ACC112 (cell line): Measurements from ENCODE around the gene DGLUCY.

Source experiments
- H2AFZ ChIP-seq: fragments of 200-600 bp; sonication (generic); one replicate; pipeline ENCODE4 v1.6.0; 2017; ENCODE audit warnings: antibody characterized with exemption, low read length; ENCODE audit not compliant: unreplicated experiment
- H3K27ac ChIP-seq: fragments of 200-600 bp; sonication (generic); 2 replicates; pipeline ENCODE4 v1.5.1; 2014; ENCODE audit warnings: low read depth, mild to moderate bottlenecking, antibody characterized with exemption, low read length, moderate library complexity
- H3K27me3 ChIP-seq: fragments of 200-600 bp; sonication (generic); 2 replicates; pipeline ENCODE4 v1.6.1; 2014; ENCODE audit warnings: mild to moderate bottlenecking, antibody characterized with exemption, low read length, moderate library complexity, mixed read lengths; ENCODE audit not compliant: insufficient read depth
- H3K36me3 ChIP-seq: fragments of 200-600 bp; sonication (generic); 2 replicates; pipeline ENCODE4 v1.6.1; 2016; ENCODE audit warnings: mild to moderate bottlenecking, antibody characterized with exemption, low read length, moderate library complexity, mixed read lengths; ENCODE audit not compliant: insufficient read depth
- H3K4me1 ChIP-seq: fragments of 200-600 bp; sonication (generic); one replicate; pipeline ENCODE4 v1.6.1; 2016; ENCODE audit warnings: low read length, mixed read lengths; ENCODE audit not compliant: insufficient read depth, unreplicated experiment, control insufficient read depth
- H3K4me3 ChIP-seq: fragments of 200-600 bp; sonication (generic); 2 replicates; pipeline ENCODE4 v1.5.1; 2014; ENCODE audit warnings: mild to moderate bottlenecking, low read depth, low read length
- H3K79me2 ChIP-seq: fragments of 200-600 bp; sonication (generic); one replicate; pipeline ENCODE4 v1.6.0; 2016; ENCODE audit warnings: low read length; ENCODE audit not compliant: control insufficient read depth, unreplicated experiment, insufficient read depth

DGLUCY gene

GRCh38 chr14:91138511-91139359 is 24.9 kb downstream of the DGLUCY start:
- no peak overlapping the region for H2AFZ ChIP-seq
- no peaks in the 10 kb centered on the region for H3K27me3 ChIP-seq
- H3K4me1 ChIP-seq = peaks cover 6% of the 10 kb centered on the region
- peaks cover 3% of the 10 kb centered on the region for H3K79me2 ChIP-seq
- no peak overlapping the region for H3K27ac ChIP-seq
- H3K4me3 ChIP-seq = no peak overlapping the region
- H3K36me3 ChIP-seq = peaks cover 6% of the 10 kb centered on the region; the same call in 1 of the 2 replicates

GRCh38 chr14:91139776-91140175 is 25.9 kb downstream of the DGLUCY start:
- peak overlapping the region; percentile 7; the same call in 1 of the 2 replicates for H3K27ac ChIP-seq
- H2AFZ ChIP-seq = no peak overlapping the region
- H3K4me3 ChIP-seq = no peak overlapping the region
- H3K4me1 ChIP-seq = peaks cover 16% of the 10 kb centered on the region
- peaks cover 6% of the 10 kb centered on the region; the same call in 1 of the 2 replicates for H3K36me3 ChIP-seq
- H3K27me3 ChIP-seq = no peaks in the 10 kb centered on the region
- peaks cover 3% of the 10 kb centered on the region for H3K79me2 ChIP-seq

- H3K36me3 ChIP-seq = peaks cover 14% of the 10 kb centered on the region; the same call in 1 of the 2 replicates
- no peak overlapping the region for H3K27ac ChIP-seq
- no peak overlapping the region for H2AFZ ChIP-seq
- no peaks in the 10 kb centered on the region for H3K27me3 ChIP-seq
- peaks cover 3% of the 10 kb centered on the region for H3K79me2 ChIP-seq
- H3K4me3 ChIP-seq = no peak overlapping the region
- H3K4me1 ChIP-seq = peaks cover 11% of the 10 kb centered on the region
Measured at GRCh38 chr14:91140672-91141071, 26.8 kb downstream of the DGLUCY start.

- peaks cover 11% of the 10 kb centered on the region for H3K4me1 ChIP-seq
- H2AFZ ChIP-seq = no peak overlapping the region
- no peak overlapping the region for H3K27ac ChIP-seq
- no peaks in the 10 kb centered on the region for H3K79me2 ChIP-seq
- no peaks in the 10 kb centered on the region for H3K27me3 ChIP-seq
- peaks cover 14% of the 10 kb centered on the region; the same call in 1 of the 2 replicates for H3K36me3 ChIP-seq
- no peak overlapping the region for H3K4me3 ChIP-seq
Measured at GRCh38 chr14:91142214-91142668, 28.4 kb downstream of the DGLUCY start.

GRCh38 chr14:91143862-91144261 is 30.0 kb downstream of the DGLUCY start:
- Histone ChIP-seq H3K4me1 (peaks cover 11% of the 10 kb centered on the region), H3K36me3 (peaks cover 14% of the 10 kb centered on the region), H3K27me3 (no peaks in the 10 kb centered on the region), H3K4me3 (no peak overlapping the region), H2AFZ (no peak overlapping the region), H3K79me2 (no peaks in the 10 kb centered on the region), H3K27ac (no peak overlapping the region)

GRCh38 chr14:91144425-91145145 is 30.7 kb downstream of the DGLUCY start:
- Histone ChIP-seq H3K36me3 (peaks cover 14% of the 10 kb centered on the region), H3K27ac (no peak overlapping the region), H3K4me3 (no peak overlapping the region)

GRCh38 chr14:91145391-91146160 is 31.7 kb downstream of the DGLUCY start:
- H2AFZ ChIP-seq = no peak overlapping the region
- peaks cover 21% of the 10 kb centered on the region for H3K4me1 ChIP-seq
- H3K36me3 ChIP-seq = peaks cover 14% of the 10 kb centered on the region
- no peaks in the 10 kb centered on the region for H3K27me3 ChIP-seq
- H3K4me3 ChIP-seq = no peak overlapping the region
- no peaks in the 10 kb centered on the region for H3K79me2 ChIP-seq
- H3K27ac ChIP-seq = no peak overlapping the region

More at GRCh38 chr14:91144425-91145145, 30.7 kb downstream of the DGLUCY start:
- no peaks in the 10 kb centered on the region for H3K79me2 ChIP-seq
- no peak overlapping the region for H2AFZ ChIP-seq
- H3K4me1 ChIP-seq = peaks cover 17% of the 10 kb centered on the region
- H3K27me3 ChIP-seq = no peaks in the 10 kb centered on the region

GRCh38 chr14:91146661-91147060 is 32.8 kb downstream of the DGLUCY start:
- Histone ChIP-seq H3K27me3 (no peaks in the 10 kb centered on the region), H2AFZ (no peak overlapping the region), H3K27ac (no peak overlapping the region), H3K4me1 (peaks cover 21% of the 10 kb centered on the region), H3K36me3 (peaks cover 14% of the 10 kb centered on the region), H3K79me2 (no peaks in the 10 kb centered on the region), H3K4me3 (no peak overlapping the region)

GRCh38 chr14:91149462-91149861 is 35.6 kb downstream of the DGLUCY start:
- H2AFZ ChIP-seq = no peak overlapping the region

GRCh38 chr14:91152499-91152898 is 38.6 kb downstream of the DGLUCY start:
- Histone ChIP-seq H2AFZ (no peak overlapping the region), H3K36me3 (no peaks in the 10 kb centered on the region; the same call in 1 of the 2 replicates), H3K27me3 (no peaks in the 10 kb centered on the region), H3K27ac (no peak overlapping the region), H3K4me3 (no peak overlapping the region), H3K4me1 (peaks cover 22% of the 10 kb centered on the region), H3K79me2 (no peaks in the 10 kb centered on the region)

More at GRCh38 chr14:91149462-91149861, 35.6 kb downstream of the DGLUCY start:
- H3K4me1 ChIP-seq = peaks cover 15% of the 10 kb centered on the region
- no peaks in the 10 kb centered on the region for H3K79me2 ChIP-seq
- peaks cover 8% of the 10 kb centered on the region for H3K36me3 ChIP-seq
- H3K27me3 ChIP-seq = no peaks in the 10 kb centered on the region
- no peak overlapping the region for H3K4me3 ChIP-seq
- peak overlapping the region; percentile 42; the same call in 1 of the 2 replicates for H3K27ac ChIP-seq
